Ovary (tissue), 3 donors: ENCODE data around the gene COPB2.

Experiments used
- CTCF ChIP-seq, 3 donors: fragments of 450-650 bp in 2 of 3; fragments of 200-600 bp in 1 of 3; IDR thresholded peaks; one replicate each; pipeline versions ENCODE4 v1.5.1 to v1.8.0; 2016 to 2022; ENCODE audit warnings: antibody characterized with exemption in 3 of 3, mild to moderate bottlenecking in 1 of 3
- EP300 ChIP-seq: sonication (generic); formaldehyde crosslinking; IDR thresholded peaks from one replicate; pipeline ENCODE4 v1.6.1; 2017; ENCODE audit warnings: antibody characterized with exemption
- POLR2A ChIP-seq: fragments of 450-650 bp; IDR thresholded peaks from one replicate; pipeline ENCODE4 v1.6.1; 2017; ENCODE audit warnings: antibody characterized with exemption, mild to moderate bottlenecking, moderate library complexity
- donor health status: DM: no; HTN: no; CAD: no.

- no peak for TF ChIP-seq CTCF (IDR thresholded peaks at IDR 0.05)
- no peak for TF ChIP-seq POLR2A
- TF ChIP-seq EP300 = no peak
Observed at GRCh38 chr3:139313921-139314320, 75.5 kb downstream of the COPB2 start.
